Stomach smooth muscle (tissue), 2 donors: ENCODE data around the gene ULBP3.
A peak's percentile ranks its signal among the peaks of the same experiment; 100 is the strongest.

Source experiments
- H3K27ac ChIP-seq: one replicate; pipeline ENCODE4 v1.7.0; 2013; ENCODE audit warnings: mild to moderate bottlenecking, low read length, inconsistent platforms
- H3K27me3 ChIP-seq, 2 donors: one replicate each; pipeline ENCODE4 v1.7.0; 2013; ENCODE audit warnings: low read length in 2 of 2; ENCODE audit not compliant: insufficient read depth in 2 of 2, control insufficient read depth in 1 of 2
- H3K36me3 ChIP-seq, 2 donors: one replicate each; pipeline ENCODE4 v1.7.0; 2013; ENCODE audit warnings: low read length in 2 of 2; ENCODE audit not compliant: control insufficient read depth in 2 of 2, insufficient read depth in 2 of 2
- H3K4me1 ChIP-seq: one replicate; pipeline ENCODE4 v1.7.0; 2013; ENCODE audit warnings: low read length; ENCODE audit not compliant: control insufficient read depth, insufficient read depth
- H3K4me3 ChIP-seq, 2 donors: one replicate each; pipeline ENCODE4 v1.7.0; 2013; ENCODE audit warnings: low read length in 2 of 2
- H3K9ac ChIP-seq, 2 donors: one replicate each; pipeline ENCODE4 v1.7.0; 2013; ENCODE audit warnings: low read length in 2 of 2, mild to moderate bottlenecking in 1 of 2
- H3K9me3 ChIP-seq, 2 donors: one replicate each; pipeline ENCODE4 v1.7.0; 2013; ENCODE audit warnings: low read length in 2 of 2; ENCODE audit not compliant: control insufficient read depth in 2 of 2
- donor health status: healthy.
- donor health status: Pancreatic carcinoma.

The ULBP3 gene

GRCh38 chr6:150068720-150069648, at the start of gene ULBP3:
Gene ULBP3, minus strand, starts transcription at chr6:150069121. Its CDS starts 55 bp downstream, at chr6:150069066.
- Histone ChIP-seq H3K4me3 (peak within 1 kb of the TSS; percentile 76 to 78), H3K27ac (no peak within 1 kb of the TSS), H3K4me1 (peaks cover 9% of the 10 kb centered on the region), H3K36me3 (no peaks in the 10 kb centered on the region), H3K9ac (peak within 1 kb of the TSS; percentile 42 to 57), H3K9me3 (no peaks in the 10 kb centered on the region), H3K27me3 (no peaks in the 10 kb centered on the region)

DNA sequence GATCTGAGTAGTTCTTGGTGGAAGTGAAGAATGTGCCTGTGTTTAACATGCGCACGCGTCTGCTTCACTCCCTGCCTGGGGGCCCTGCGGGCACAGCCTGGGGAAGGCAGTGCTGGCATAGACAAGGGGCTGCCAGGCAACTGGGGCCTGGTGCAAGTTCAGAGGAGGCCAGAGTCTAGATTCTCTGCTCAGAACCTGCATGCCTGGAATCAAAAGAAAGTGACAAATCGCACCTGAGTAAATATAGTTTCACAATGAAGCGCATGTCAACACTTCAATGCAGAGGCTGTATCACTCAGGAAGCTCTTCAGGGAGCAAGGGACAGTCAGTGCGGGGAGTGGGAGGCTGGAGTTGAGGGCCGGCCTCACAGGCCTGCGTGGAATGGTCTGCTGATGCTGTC, 49.7 kb upstream of the ULBP3 start:
- no peak overlapping the region for H3K9ac ChIP-seq
- H3K27ac ChIP-seq = no peak overlapping the region
- no peaks in the 10 kb centered on the region for H3K9me3 ChIP-seq
- no peak overlapping the region for H3K4me3 ChIP-seq
- H3K27me3 ChIP-seq = no peaks in the 10 kb centered on the region
- H3K4me1 ChIP-seq = no peaks in the 10 kb centered on the region
- no peaks in the 10 kb centered on the region for H3K36me3 ChIP-seq

DNA sequence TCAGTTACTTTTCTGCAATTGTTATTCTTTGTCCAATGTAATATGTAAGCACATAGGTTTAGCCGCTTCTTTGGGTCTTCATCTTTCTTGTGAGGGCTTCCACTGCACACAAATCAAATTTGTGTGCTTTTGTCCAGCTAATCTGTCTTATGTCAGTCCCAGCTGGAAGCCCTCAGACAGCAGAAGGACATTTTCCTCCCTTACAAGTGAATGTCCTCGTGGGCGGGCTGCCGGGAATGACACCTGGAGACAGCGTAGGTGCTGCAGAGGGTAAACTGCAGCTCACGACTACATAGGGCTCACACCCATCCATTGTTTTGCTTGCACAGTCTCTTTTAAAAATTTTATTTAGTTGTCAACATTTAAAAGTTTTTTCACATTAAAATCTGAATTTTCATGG, 49.3 kb upstream of the ULBP3 start:
- H3K27me3 ChIP-seq = no peaks in the 10 kb centered on the region
- no peak overlapping the region for H3K9ac ChIP-seq
- no peaks in the 10 kb centered on the region for H3K36me3 ChIP-seq
- H3K4me1 ChIP-seq = no peaks in the 10 kb centered on the region
- H3K9me3 ChIP-seq = peaks cover 0 to 2% of the 10 kb centered on the region in 2 donors
- no peak overlapping the region for H3K4me3 ChIP-seq
- no peak overlapping the region for H3K27ac ChIP-seq

DNA sequence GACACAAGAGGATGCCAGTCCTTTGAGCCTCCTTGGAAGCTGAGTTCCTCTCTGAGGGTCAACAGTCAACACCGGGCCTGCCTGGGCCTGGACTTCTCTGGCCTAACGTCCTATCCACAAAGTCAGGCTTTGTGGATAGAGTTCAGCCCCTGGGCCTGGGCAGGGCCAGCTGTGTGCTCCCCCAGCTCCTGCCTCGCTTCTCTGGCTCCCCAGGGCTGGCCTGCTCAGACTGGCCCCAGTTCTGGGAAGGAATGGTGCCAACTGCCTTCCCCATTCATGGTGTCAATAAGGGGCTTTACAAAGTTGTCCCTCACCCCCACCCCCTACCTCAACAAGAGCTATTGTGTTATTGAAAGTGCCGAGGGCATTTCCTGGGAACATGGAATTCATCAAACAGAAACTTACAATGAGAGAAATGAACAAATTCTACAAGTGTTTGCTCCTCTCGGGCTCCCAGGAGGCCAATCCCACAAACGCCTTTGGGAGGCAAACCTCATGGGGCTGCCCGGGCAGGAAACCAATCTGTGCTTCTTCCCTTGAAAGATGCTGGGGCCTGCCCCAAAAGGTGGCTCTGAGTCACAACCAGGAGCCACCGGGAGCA, 47.4 kb upstream of the ULBP3 start:
- Histone ChIP-seq H3K4me1 (no peaks in the 10 kb centered on the region), H3K36me3 (no peaks in the 10 kb centered on the region), H3K27ac (no peak overlapping the region), H3K4me3 (no peak overlapping the region), H3K9ac (no peak overlapping the region), H3K9me3 (peaks cover 0 to 3% of the 10 kb centered on the region in 2 donors), H3K27me3 (peaks cover 0 to 2% of the 10 kb centered on the region in 2 donors)

DNA sequence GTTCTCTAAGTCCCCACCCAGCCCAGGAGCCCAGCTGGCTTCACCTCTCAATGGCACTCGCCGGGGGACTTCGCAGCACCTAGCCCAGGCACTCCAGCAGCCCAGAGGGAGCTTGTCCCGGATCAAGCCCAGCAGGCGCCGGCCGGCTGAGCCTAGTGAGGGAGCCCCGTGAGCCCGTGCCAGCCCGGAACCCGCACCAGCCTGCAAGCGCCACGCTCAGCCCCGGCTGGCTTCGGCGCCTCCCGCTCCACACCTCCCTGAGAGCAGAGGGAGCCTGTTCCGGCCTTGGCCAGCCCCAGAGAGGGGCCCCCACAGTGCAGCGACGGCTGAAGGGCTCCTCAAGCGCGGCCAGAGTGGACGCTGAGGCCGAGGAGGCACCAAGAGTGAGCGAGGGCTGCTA, 46.8 kb upstream of the ULBP3 start:
- Histone ChIP-seq H3K9me3 (peaks cover 0 to 3% of the 10 kb centered on the region in 2 donors), H3K4me1 (no peaks in the 10 kb centered on the region), H3K27me3 (peaks cover 0 to 2% of the 10 kb centered on the region in 2 donors), H3K9ac (no peak overlapping the region), H3K4me3 (no peak overlapping the region), H3K27ac (no peak overlapping the region), H3K36me3 (no peaks in the 10 kb centered on the region)

DNA sequence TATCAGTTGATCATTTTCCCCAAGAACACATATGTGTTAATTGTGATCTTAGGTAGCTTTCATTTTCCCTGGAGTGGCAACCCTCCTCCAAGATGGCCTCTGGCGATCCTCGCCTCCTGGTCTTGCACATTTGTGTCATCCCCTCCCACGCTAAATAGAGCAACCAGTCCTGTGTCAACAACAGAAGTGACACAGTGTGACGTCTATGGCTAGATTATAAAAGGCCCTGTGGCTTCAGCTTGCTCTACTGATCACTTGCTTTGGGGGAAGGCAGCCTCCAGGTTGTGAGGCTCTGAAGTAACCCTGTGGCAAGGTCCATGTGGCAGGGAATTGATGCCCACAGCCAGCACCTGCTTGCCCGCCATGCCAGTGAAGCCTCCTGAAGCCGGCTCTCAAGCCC, 43.3 kb upstream of the ULBP3 start:
- no peak overlapping the region for H3K27ac ChIP-seq
- H3K4me3 ChIP-seq = no peak overlapping the region
- H3K27me3 ChIP-seq = peaks cover 0 to 2% of the 10 kb centered on the region in 2 donors
- H3K4me1 ChIP-seq = no peaks in the 10 kb centered on the region
- H3K36me3 ChIP-seq = no peaks in the 10 kb centered on the region
- H3K9me3 ChIP-seq = peaks cover 0 to 3% of the 10 kb centered on the region in 2 donors
- no peak overlapping the region for H3K9ac ChIP-seq

GRCh38 chr6:150102750-150103270, 33.9 kb upstream of the ULBP3 start:
- Histone ChIP-seq H3K9ac (no peak overlapping the region), H3K9me3 (peaks cover 0 to 3% of the 10 kb centered on the region in 2 donors), H3K4me3 (no peak overlapping the region), H3K27me3 (peaks cover 0 to 2% of the 10 kb centered on the region in 2 donors), H3K4me1 (no peaks in the 10 kb centered on the region), H3K36me3 (no peaks in the 10 kb centered on the region), H3K27ac (no peak overlapping the region)

DNA sequence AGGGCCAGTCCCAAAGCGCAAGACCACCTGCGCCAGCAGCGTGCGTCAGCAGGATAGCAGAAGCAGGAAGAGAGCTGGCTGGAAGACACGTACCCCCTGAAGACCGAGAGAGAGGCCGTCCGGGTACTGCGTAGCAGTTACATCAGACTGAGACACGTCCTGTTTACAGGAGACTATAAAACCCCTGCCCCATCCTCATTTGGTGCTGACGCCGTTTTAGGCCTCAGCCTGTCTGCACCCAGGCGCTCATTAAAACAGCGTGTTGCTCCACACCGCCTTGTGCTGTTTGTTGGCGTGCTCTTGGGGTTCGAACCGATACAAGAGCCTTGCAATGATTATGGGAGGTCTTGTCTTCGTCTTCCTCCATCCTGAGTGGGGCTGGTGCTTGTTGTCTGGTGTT, 31.8 kb upstream of the ULBP3 start:
- Histone ChIP-seq H3K4me3 (no peak overlapping the region), H3K36me3 (no peaks in the 10 kb centered on the region), H3K27me3 (peaks cover 0 to 3% of the 10 kb centered on the region in 2 donors), H3K9me3 (no peaks in the 10 kb centered on the region), H3K27ac (no peak overlapping the region), H3K4me1 (no peaks in the 10 kb centered on the region), H3K9ac (no peak overlapping the region)

DNA sequence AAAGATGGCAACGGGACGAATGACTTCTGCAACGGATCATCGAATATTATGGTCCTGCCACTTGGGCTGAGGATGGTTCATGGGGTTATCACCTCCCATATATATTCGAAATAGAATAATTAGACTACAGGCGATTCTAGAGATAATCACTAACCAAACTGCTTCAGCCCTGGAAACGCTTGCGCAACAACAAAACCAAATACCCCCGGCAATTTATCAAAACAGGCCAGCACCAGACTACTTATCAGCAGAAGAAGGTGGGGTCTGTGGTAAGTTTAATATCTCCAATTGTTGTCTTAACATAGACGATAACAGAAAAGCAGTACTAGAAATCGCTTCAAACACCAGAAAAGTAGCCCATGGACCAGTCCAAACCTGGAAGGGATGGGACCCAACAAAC, 31.0 kb upstream of the ULBP3 start:
- Histone ChIP-seq H3K9ac (no peak overlapping the region), H3K9me3 (no peaks in the 10 kb centered on the region), H3K27me3 (peaks cover 0 to 7% of the 10 kb centered on the region in 2 donors), H3K4me1 (no peaks in the 10 kb centered on the region), H3K27ac (no peak overlapping the region), H3K36me3 (no peaks in the 10 kb centered on the region), H3K4me3 (no peak overlapping the region)

DNA sequence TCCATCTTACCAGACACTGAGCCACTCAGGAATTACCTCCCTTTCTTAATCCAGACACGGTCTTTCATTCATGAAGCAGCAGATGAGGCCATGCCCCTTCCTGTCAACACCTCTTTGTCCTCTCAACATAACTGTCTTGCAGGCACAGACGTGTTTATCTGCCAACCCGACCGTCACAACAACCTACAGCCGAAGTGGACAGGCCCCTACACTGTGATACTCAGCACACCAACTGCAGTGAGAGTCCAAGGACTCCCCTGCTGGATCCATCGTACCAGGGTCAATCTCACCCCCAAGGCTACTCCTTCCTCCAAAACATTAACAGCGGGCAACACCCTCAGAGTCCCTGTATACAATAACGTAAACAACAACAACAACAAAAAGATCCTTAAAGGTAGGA, 30.6 kb upstream of the ULBP3 start:
- Histone ChIP-seq H3K4me3 (no peak overlapping the region), H3K27ac (no peak overlapping the region), H3K9me3 (no peaks in the 10 kb centered on the region), H3K4me1 (no peaks in the 10 kb centered on the region), H3K9ac (no peak overlapping the region), H3K27me3 (peaks cover 0 to 10% of the 10 kb centered on the region in 2 donors), H3K36me3 (no peaks in the 10 kb centered on the region)
